HG03066 (cell line): ENCODE results near the gene RPL36.
A peak's percentile ranks its signal among the peaks of the same experiment; 100 is the strongest.

Experiments used
- ATAC-seq: cut with Tn5 transposase; IDR thresholded peaks from one replicate; pipeline ENCODE4 v1.9.1; 2021; ENCODE audit warnings: low read depth; ENCODE audit not compliant: unreplicated experiment

Gene RPL36

GRCh38 chr19:5672708-5673459, 17.2 kb upstream of the RPL36 start:
- no peak for ATAC-seq

- no peak for ATAC-seq
These were observed 16.3 kb upstream of the RPL36 start for GRCh38 chr19:5673752-5674151.

- no peak for ATAC-seq
These were observed 15.4 kb upstream of the RPL36 start for GRCh38 chr19:5674714-5675113.

GRCh38 chr19:5676105-5676771, 13.9 kb upstream of the RPL36 start:
- ATAC-seq, result no peak

GRCh38 chr19:5676772-5677105, 13.4 kb upstream of the RPL36 start:
- no peak for ATAC-seq

GRCh38 chr19:5677136-5677535, 13.0 kb upstream of the RPL36 start:
- ATAC-seq, result no peak

GRCh38 chr19:5677580-5677979, 12.5 kb upstream of the RPL36 start:
- no peak for ATAC-seq

- no peak for ATAC-seq
These were observed 11.9 kb upstream of the RPL36 start for GRCh38 chr19:5678071-5678718.

GRCh38 chr19:5679289-5680083, 10.6 kb upstream of the RPL36 start:
- ATAC-seq, result no peak

- no peak for ATAC-seq
These were observed 10.0 kb upstream of the RPL36 start for GRCh38 chr19:5680084-5680436.

GRCh38 chr19:5680437-5681368, 9.4 kb upstream of the RPL36 start, which contains the start of the genes HSD11B1L and MICOS13:
HSD11B1L (plus strand) TSS chr19:5681027; CDS start chr19:5684833, 3,806 bp downstream.
MICOS13 (minus strand) TSS chr19:5680516; CDS start chr19:5680486, 30 bp downstream.
- peak; percentile 90 for ATAC-seq

GRCh38 chr19:5681391-5682106, 8.5 kb upstream of the RPL36 start:
- ATAC-seq, result no peak

- ATAC-seq, result no peak
These were observed 8.0 kb upstream of the RPL36 start for GRCh38 chr19:5682107-5682482.

GRCh38 chr19:5683177-5683886, 6.8 kb upstream of the RPL36 start:
- ATAC-seq, result no peak

- ATAC-seq, result no peak
These were observed 5.2 kb upstream of the RPL36 start for GRCh38 chr19:5684694-5685430.

GRCh38 chr19:5686326-5686646, 3.8 kb upstream of the RPL36 start:
- no peak for ATAC-seq

- peak; percentile 55 for ATAC-seq
These were observed 3.3 kb upstream of the RPL36 start for GRCh38 chr19:5686647-5687359.
